ENCODE measurements around the gene PGD.
"Not testable (repeated sequence)": the region's sequence is repeated elsewhere in the genome, so short reads cannot be mapped to it uniquely, and the experiment has no call there.

Gene PGD

GRCh38 chr1:10398734-10399443 is at the start of gene PGD:
Gene PGD, plus strand, starts transcription at chr1:10399064. Its CDS starts 54 bp downstream, at chr1:10399118.
- peak; percentile 91 to 95 (median 92) for DNase-seq (ENCODE audit: low read depth in 3 of 3, low spot score in 1 of 3)

DNA sequence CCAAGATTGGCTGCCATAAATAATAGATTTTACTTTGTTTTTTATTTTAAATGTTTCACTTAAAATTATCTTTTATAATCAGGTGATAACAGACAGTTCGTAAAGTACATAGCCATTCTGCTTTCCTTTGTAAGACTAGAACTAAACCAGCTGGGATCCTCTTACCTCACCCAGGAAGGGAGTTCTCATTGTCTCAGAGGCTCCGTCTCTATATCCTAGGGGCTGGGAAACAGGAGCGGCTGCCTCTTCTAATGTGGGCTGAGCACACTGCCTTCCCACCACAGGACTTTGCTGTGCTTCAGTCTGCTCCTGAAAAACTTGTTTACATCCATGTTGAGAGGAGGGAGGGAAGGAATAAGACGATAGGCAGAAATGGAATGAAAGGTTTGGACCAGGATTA is 45.6 kb upstream of the PGD start:
- DNase-seq (ENCODE audit: low read depth in 3 of 3, low spot score in 1 of 3) = no peak

GRCh38 chr1:10353693-10354092 is 45.2 kb upstream of the PGD start:
- DNase-seq (ENCODE audit: low read depth in 3 of 3, low spot score in 1 of 3) = no peak

DNA sequence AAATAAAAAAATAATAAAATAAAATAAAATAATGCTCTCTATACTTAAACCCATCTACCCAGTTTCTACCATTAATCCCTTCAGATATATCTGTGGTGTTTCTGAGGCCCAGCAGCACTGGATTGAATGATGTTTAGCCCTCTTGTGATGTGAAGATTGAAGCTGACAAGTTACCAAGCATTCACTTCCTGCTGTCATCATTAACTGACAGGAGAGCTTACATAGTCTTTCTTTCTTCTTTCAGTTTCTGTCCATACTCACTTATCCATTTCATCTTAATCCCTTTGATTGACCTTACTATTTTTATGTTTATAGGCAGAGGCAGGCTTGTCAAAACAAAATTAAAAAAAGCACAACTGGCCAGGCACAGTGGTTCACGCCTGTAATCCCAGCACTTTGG is 38.8 kb upstream of the PGD start:
- no peak for DNase-seq (ENCODE audit: low read depth in 3 of 3, low spot score in 1 of 3)

GRCh38 chr1:10361515-10361914 is 37.3 kb upstream of the PGD start:
- DNase-seq (ENCODE audit: low read depth in 3 of 3, low spot score in 1 of 3) = no peak

- no peak for DNase-seq (ENCODE audit: low read depth in 3 of 3, low spot score in 1 of 3)
Measured at GRCh38 chr1:10368194-10368593, 30.7 kb upstream of the PGD start.

DNA sequence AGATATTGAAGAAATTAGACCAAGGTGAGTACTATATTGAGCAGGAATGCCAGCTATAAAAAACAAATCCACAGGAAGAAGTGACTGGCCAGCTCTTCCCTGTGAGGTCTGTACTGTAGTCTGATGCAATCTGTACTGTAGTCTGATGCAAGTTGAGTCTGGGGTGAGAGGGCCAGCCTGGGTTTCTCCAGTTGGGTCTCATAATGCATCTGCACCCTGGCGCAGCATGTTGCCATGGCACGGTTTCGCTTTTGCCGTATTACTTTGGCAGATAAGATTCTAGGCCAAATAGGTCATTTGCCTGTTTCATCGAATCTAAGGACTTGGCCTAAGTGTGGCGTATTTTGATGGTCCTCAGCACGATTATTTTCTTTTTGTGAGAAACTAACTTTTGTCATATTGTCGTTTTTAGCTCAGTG is 24.4 kb upstream of the PGD start:
- DNase-seq (ENCODE audit: low read depth in 3 of 3, low spot score in 1 of 3) = no peak

- not testable (repeated sequence) for DNase-seq (ENCODE audit: low read depth in 3 of 3, low spot score in 1 of 3)
Measured at GRCh38 chr1:10377365-10378029, 21.4 kb upstream of the PGD start.

DNA sequence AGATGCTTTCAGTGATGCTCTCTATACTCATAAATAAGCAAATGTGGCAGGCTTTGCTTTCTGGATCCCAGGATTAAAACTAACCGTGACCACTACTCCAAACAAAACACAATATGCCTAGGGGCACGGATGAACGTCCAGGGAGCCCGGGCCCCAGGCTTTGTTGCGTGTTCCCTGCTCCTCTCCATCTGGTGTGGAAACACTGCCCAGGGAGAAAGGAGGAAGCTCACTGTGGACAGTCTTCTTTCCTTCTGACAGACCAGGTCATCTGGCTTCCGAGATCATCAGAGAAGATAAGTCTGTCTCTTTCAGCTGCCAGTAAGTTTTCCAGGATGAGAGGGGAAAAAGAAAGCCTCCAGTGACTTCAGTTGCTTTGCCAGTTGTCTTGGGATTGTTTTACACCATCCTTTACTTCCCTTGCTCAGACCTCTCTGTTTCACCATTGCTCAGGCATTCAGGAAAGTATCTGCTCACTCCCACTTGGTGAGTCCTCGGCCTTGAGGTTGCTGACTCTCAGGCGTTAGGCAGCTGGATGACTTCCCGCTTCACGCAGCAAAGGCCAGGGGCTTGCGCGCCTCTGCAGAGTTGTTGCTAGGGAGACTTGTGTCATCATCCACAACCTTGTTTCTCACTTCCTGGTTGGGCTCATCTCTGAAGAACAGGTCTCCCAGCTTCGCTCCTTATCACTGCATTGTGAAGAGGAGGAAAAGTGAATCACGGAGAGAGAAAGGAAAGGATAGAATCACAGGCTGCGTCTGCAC is 20.6 kb upstream of the PGD start:
- DNase-seq (ENCODE audit: low read depth in 3 of 3, low spot score in 1 of 3) = no peak

GRCh38 chr1:10379101-10379620 is 19.7 kb upstream of the PGD start:
- no peak for DNase-seq (ENCODE audit: low read depth in 3 of 3, low spot score in 1 of 3)

GRCh38 chr1:10379676-10380075 is 19.2 kb upstream of the PGD start:
- DNase-seq (ENCODE audit: low read depth in 3 of 3, low spot score in 1 of 3) = no peak

DNA sequence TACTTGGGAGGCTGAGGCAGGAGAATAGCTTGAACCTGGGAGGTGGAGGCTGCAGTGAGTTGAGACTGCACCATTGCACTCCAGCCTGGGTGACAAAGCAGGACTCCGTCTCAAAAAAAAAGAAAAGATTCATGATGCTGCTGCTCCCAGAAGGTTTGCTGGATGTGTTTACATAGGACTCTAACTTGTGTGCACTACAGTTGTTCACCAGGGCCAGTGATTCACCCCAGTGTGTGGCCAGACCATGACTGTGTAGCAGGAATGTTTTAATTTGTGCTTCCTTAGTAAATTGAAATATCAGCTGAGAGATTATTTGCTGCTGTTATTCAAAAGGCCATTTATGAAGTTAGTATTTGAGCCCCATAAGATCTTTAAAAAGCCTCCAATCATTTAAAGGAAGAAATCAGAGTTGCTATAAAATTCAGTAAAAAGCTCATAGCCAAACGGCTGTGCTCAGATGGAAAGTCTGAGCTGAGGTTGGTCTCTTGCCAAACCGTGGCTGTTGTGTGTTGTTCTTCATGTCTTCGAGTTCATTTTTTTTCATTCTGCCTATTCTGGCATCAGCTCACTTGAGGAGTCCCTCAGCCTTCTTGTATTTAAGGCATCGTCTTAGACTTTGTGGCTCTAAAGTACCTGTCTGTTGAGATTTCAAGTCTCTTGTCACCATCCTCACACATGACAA is 18.1 kb upstream of the PGD start:
- no peak for DNase-seq (ENCODE audit: low read depth in 3 of 3, low spot score in 1 of 3)

DNA sequence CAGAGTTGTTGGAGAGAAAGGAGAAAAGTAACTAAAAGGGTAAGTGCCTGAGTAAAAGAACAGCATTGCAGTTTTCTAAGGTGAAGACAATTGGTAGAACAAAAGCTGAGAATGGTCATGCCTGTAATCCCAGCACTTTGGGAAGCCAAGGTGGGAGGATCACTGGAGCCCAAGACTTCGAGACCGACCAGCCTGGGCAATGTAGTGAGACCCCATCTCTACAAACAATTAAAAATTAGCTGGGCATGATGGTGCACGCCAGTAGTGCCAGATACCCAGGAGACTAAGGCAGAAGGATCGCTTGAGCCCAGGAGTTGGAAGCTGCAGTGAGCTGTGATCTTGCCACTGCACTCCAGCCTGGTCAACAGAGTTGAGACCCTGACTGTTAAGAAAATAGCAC is 15.2 kb upstream of the PGD start:
- no peak for DNase-seq (ENCODE audit: low read depth in 3 of 3, low spot score in 1 of 3)

- DNase-seq (ENCODE audit: low read depth in 3 of 3, low spot score in 1 of 3) = no peak
Measured at GRCh38 chr1:10384219-10384618, 14.6 kb upstream of the PGD start.

GRCh38 chr1:10386761-10387676 is 11.8 kb upstream of the PGD start:
- no peak for DNase-seq (ENCODE audit: low read depth in 3 of 3, low spot score in 1 of 3)

DNA sequence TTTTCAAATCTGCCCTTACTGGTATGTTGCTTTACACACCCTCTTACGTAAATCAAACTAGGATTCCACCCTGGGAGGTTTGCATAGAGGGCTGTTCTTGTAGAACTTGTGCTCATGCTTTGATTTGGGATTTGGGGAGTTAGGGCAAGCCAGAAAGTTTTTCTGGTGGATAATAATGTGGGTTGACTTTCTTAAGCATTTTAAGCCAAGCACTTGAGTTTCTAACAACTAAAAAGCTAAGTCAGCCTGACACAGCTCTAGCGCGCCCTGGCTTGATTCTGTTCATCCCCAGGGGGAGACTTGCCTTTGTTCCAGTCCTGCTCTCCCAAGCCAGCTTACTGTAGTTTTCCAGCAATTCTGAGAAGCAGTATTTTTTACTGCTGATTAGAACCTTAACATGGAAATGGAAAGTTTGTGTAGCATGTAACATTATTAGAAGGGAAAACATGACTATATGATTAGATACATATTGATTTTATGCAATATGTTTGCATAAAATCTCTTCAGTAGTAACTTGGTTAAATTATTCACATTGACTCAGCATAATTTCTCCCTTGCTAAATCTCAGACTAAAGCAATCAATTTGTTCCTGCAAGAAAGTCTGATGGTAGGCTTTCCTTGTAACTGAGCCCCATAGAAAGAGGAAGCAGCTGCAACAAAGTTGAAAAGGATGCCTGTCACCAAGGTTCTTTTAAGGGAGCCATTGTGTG is 11.0 kb upstream of the PGD start:
- DNase-seq (ENCODE audit: low read depth in 3 of 3, low spot score in 1 of 3) = no peak

DNA sequence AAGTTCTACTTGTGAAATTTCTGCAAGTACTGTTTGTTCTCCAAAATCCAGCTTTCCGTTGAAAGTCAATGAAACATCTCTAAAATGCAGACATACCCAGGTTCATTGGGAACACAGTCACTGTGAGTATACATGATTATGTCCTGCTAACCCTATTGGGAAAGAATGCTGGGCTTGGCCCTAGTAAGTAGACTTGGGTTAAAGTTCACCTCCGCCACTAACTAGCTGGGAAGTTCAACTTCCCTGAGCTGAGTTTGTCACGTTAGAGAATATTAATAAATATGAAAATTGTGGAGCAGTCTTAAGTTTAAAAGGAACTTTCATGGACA is 10.5 kb upstream of the PGD start:
- no peak for DNase-seq (ENCODE audit: low read depth in 3 of 3, low spot score in 1 of 3)

DNA sequence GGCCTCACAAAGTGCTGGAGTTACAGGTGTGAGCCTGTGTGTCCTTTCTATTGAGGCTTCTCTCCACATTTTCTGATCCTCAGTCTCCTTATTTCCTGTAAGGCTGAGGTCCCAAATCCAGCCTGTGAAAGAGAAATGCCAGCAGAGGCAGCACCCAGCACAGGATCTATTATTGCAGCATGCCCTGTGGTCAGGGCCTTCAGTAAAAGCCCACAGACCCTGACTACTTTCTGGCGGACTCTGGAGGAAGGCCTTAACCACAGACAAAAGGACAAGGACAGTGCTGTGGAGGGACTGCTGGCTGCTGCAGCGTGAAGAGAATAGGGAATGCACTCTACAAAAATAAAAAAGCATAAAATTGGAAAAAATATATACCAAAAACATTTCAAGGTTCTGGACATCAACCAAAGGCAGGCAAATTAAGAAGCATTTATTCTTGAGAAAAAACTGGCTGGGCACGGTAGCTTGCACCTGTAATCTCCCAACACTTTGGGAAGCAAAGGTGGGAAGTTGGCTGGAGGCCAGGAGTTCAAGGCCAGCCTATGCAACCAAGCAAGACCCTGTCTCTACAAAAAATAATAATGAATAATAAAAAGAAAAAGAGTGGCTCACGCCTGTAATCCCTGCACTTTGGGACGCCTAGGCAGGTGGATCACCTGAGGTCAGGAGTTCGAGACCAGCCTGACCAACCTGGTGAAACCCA is 9.4 kb upstream of the PGD start:
- no peak for DNase-seq (ENCODE audit: low read depth in 3 of 3, low spot score in 1 of 3)

- DNase-seq (ENCODE audit: low read depth in 3 of 3, low spot score in 1 of 3) = no peak
Measured at GRCh38 chr1:10396870-10397269, 2.0 kb upstream of the PGD start.
